AG09309 (cell line): ENCODE measurements around the gene IGF1R.

Experiments
- DNase-seq: peaks from one replicate; pipeline ENCODE4 v3.0.0-alpha.2; 2010; ENCODE audit warnings: low read depth
- H3K4me3 ChIP-seq: 2 replicates; pipeline ENCODE4 v1.5.1; 2011; ENCODE audit warnings: mild to moderate bottlenecking, low read depth, low read length, moderate library complexity; ENCODE audit not compliant: control insufficient read depth
- CTCF ChIP-seq: IDR thresholded peaks from 2 replicates; pipeline ENCODE4 v1.5.1; 2011; ENCODE audit warnings: mild to moderate bottlenecking, low read depth, low read length, inconsistent platforms; ENCODE audit not compliant: insufficient read depth, control insufficient read depth; ENCODE audit errors: missing control alignments

The IGF1R gene

GRCh38 chr15:98806275-98806895 lies 158.0 kb downstream of the IGF1R start:
- TF ChIP-seq CTCF, result no peak
- H3K4me3 ChIP-seq, result no peak overlapping the region
- no peak for DNase-seq

DNA sequence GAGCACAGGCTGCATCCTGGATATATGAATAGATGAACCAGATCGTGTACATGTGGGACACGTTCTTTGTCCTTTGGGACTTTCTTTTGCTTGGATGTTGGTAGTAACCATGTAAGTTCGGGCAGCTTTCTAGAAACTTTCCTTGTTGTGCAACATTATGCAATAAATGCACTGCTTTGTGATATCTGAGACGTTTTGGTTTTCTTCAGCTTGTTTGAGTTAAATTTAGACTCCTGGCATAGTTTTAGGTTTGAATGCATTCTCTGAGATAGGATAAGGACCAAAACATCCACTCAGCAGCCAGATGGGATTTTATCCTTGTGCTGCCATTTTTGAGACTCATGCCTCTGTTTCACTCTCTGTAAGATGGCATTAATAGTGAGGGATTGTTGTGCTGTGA lies 158.9 kb downstream of the IGF1R start:
- TF ChIP-seq CTCF, result no peak
- peak; percentile 75 for DNase-seq
- no peak overlapping the region for H3K4me3 ChIP-seq

- TF ChIP-seq CTCF, result no peak
- no peak for DNase-seq
- H3K4me3 ChIP-seq, result no peak overlapping the region
These were observed 160.9 kb downstream of the IGF1R start for GRCh38 chr15:98809273-98809672.

GRCh38 chr15:98812716-98813446 lies 164.5 kb downstream of the IGF1R start:
- no peak overlapping the region for H3K4me3 ChIP-seq
- no peak for DNase-seq
- TF ChIP-seq CTCF, result no peak

DNA sequence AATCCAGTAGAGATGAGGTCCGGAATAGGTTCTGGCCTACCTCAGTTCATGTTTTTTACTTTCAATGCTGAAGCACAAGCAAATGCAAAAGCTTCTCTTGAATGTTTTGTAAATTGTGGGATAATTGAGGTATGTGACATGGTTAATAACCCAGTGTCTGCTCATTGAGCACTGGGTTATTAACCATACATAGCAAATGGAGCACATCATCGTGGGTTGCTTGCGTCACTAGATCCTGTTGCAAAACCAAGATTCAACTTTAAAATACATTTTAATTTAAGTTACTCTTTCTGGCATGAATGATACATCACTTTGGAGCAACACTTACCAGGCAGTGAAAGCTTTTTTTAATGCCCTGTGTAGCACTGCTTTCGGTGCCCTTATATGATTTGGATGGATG lies 165.6 kb downstream of the IGF1R start:
- no peak for TF ChIP-seq CTCF
- DNase-seq, result no peak
- H3K4me3 ChIP-seq, result no peak overlapping the region

GRCh38 chr15:98815207-98815606 lies 166.9 kb downstream of the IGF1R start:
- no peak overlapping the region for H3K4me3 ChIP-seq
- no peak for DNase-seq
- no peak for TF ChIP-seq CTCF

DNA sequence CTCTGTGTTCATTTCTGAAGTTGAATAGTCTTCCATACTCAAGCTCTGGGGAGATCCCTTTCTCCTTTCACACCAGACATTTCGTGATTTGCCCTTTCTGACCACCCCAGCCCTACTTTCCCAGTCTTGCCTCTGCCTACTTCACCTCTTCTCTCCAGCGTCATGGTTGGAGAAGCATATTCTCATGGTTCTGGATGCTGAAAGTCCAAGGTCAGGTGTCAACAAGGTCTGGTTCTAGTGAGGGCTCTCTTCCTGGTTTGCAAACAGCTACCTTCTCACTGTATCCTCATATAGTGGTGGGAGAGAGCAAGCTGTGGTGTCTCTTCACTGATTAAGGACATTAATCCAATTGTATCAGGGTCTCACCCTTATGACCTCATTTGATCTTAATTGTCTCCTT lies 169.4 kb downstream of the IGF1R start:
- DNase-seq, result no peak
- TF ChIP-seq CTCF, result no peak
- no peak overlapping the region for H3K4me3 ChIP-seq
